ENCODE results near the gene TIAM1. TPM values are rescaled to one million over a fixed set of nuclear protein-coding genes. Genes with fewer than 3 reads are reported as not detected.
"Not testable (repeated sequence)": the region's sequence is repeated elsewhere in the genome, so short reads cannot be mapped to it uniquely, and the experiment has no call there.

TIAM1 gene
- total and polyA plus RNA-seq, 4 donors: 3.5 to 58.0 (median 11.8) TPM

- Histone ChIP-seq H3K4me3 (no peak overlapping the region), H3K4me1 (ENCODE audit: control insufficient read depth in 5 of 5, insufficient read depth in 5 of 5, low read length in 5 of 5) (peaks cover 0 to 7% (median 0%) of the 10 kb centered on the region in 5 donors), H3K9ac (ENCODE audit: insufficient read depth in 1 of 2, low read length in 2 of 2) (no peak overlapping the region), H3K27me3 (ENCODE audit: control insufficient read depth in 3 of 3, insufficient read depth in 3 of 3, low read length in 2 of 3) (no peaks in the 10 kb centered on the region), H3K27ac (ENCODE audit: low read depth in 1 of 2, low read length in 1 of 2) (no peak overlapping the region), H3K36me3 (ENCODE audit: control insufficient read depth in 4 of 4, insufficient read depth in 4 of 4, low read length in 4 of 4) (peaks cover 0 to 14% (median 5%) of the 10 kb centered on the region in 4 donors), H3K9me3 (ENCODE audit: control insufficient read depth in 4 of 4, insufficient read depth in 3 of 4, low read length in 3 of 4) (peaks cover 0 to 2% (median under 1%) of the 10 kb centered on the region in 4 donors)
- ATAC-seq (ENCODE audit: insufficient read depth, low FRiP score) (no peak), DNase-seq (no peak)
- WGBS, 2 donors: 88 to 94% methylated on average over 2 of the region's 2 CpGs
- no peak for TF ChIP-seq CTCF (IDR thresholded peaks at IDR 0.05; ENCODE audit: control extremely low read depth, extremely low read depth)
Observed at GRCh38 chr21:31234936-31235335, 109.1 kb downstream of the TIAM1 start.

- TF ChIP-seq CTCF (IDR thresholded peaks at IDR 0.05; ENCODE audit: control extremely low read depth, extremely low read depth): no peak
- DNase-seq (no peak), ATAC-seq (ENCODE audit: insufficient read depth, low FRiP score) (no peak)
- H3K36me3 ChIP-seq (ENCODE audit: control insufficient read depth in 4 of 4, insufficient read depth in 4 of 4, low read length in 4 of 4): peaks cover 0 to 12% (median 6%) of the 10 kb centered on the region in 4 donors
- WGBS, 2 donors: 90 to 92% methylated on average over 9 of the region's 9 CpGs
- H3K4me3 ChIP-seq: no peak overlapping the region
- H3K9ac ChIP-seq (ENCODE audit: insufficient read depth in 1 of 2, low read length in 2 of 2): no peak overlapping the region
- no peaks in the 10 kb centered on the region for H3K27me3 ChIP-seq (ENCODE audit: control insufficient read depth in 3 of 3, insufficient read depth in 3 of 3, low read length in 2 of 3)
- H3K27ac ChIP-seq (ENCODE audit: low read depth in 1 of 2, low read length in 1 of 2): no peak overlapping the region
- H3K9me3 ChIP-seq (ENCODE audit: control insufficient read depth in 4 of 4, insufficient read depth in 3 of 4, low read length in 3 of 4): no peaks in the 10 kb centered on the region
- peaks cover 0 to 7% (median 0%) of the 10 kb centered on the region in 5 donors for H3K4me1 ChIP-seq (ENCODE audit: control insufficient read depth in 5 of 5, insufficient read depth in 5 of 5, low read length in 5 of 5)
Observed at GRCh38 chr21:31233711-31234110, 110.3 kb downstream of the TIAM1 start.

GRCh38 chr21:31232344-31232743 lies 111.7 kb downstream of the TIAM1 start:
- ATAC-seq (ENCODE audit: insufficient read depth, low FRiP score) (no peak), DNase-seq (peak in 1 of 3 donors; percentile 16)
- Histone ChIP-seq H3K36me3 (ENCODE audit: control insufficient read depth in 4 of 4, insufficient read depth in 4 of 4, low read length in 4 of 4) (peaks cover 0 to 15% (median 7%) of the 10 kb centered on the region in 4 donors), H3K27ac (ENCODE audit: low read depth in 1 of 2, low read length in 1 of 2) (no peak overlapping the region), H3K4me3 (no peak overlapping the region), H3K4me1 (ENCODE audit: control insufficient read depth in 5 of 5, insufficient read depth in 5 of 5, low read length in 5 of 5) (peaks cover 0 to 7% (median 0%) of the 10 kb centered on the region in 5 donors), H3K27me3 (ENCODE audit: control insufficient read depth in 3 of 3, insufficient read depth in 3 of 3, low read length in 2 of 3) (no peaks in the 10 kb centered on the region), H3K9ac (ENCODE audit: insufficient read depth in 1 of 2, low read length in 2 of 2) (no peak overlapping the region), H3K9me3 (ENCODE audit: control insufficient read depth in 4 of 4, insufficient read depth in 3 of 4, low read length in 3 of 4) (no peaks in the 10 kb centered on the region)
- TF ChIP-seq CTCF (IDR thresholded peaks at IDR 0.05; ENCODE audit: control extremely low read depth, extremely low read depth): no peak
- WGBS, 2 donors: 91 to 94% methylated on average over 3 of the region's 3 CpGs

GRCh38 chr21:31230937-31231336 lies 113.1 kb downstream of the TIAM1 start:
- ATAC-seq (ENCODE audit: insufficient read depth, low FRiP score) (no peak), DNase-seq (no peak)
- no peak for TF ChIP-seq CTCF (IDR thresholded peaks at IDR 0.05; ENCODE audit: control extremely low read depth, extremely low read depth)
- no peak overlapping the region for H3K27ac ChIP-seq (ENCODE audit: low read depth in 1 of 2, low read length in 1 of 2)
- peaks cover 0 to 7% (median 0%) of the 10 kb centered on the region in 5 donors for H3K4me1 ChIP-seq (ENCODE audit: control insufficient read depth in 5 of 5, insufficient read depth in 5 of 5, low read length in 5 of 5)
- H3K36me3 ChIP-seq (ENCODE audit: control insufficient read depth in 4 of 4, insufficient read depth in 4 of 4, low read length in 4 of 4): peaks cover 0 to 18% (median 6%) of the 10 kb centered on the region in 4 donors
- no peaks in the 10 kb centered on the region for H3K27me3 ChIP-seq (ENCODE audit: control insufficient read depth in 3 of 3, insufficient read depth in 3 of 3, low read length in 2 of 3)
- no peaks in the 10 kb centered on the region for H3K9me3 ChIP-seq (ENCODE audit: control insufficient read depth in 4 of 4, insufficient read depth in 3 of 4, low read length in 3 of 4)
- no peak overlapping the region for H3K9ac ChIP-seq (ENCODE audit: insufficient read depth in 1 of 2, low read length in 2 of 2)
- no peak overlapping the region for H3K4me3 ChIP-seq
- 93 to 94% methylated on average over 6 of the region's 6 CpGs for WGBS, 2 donors

GRCh38 chr21:31228723-31229122 lies 115.3 kb downstream of the TIAM1 start:
- H3K4me1 ChIP-seq (ENCODE audit: control insufficient read depth in 5 of 5, insufficient read depth in 5 of 5, low read length in 5 of 5); DNase-seq; H3K4me3 ChIP-seq; H3K9me3 ChIP-seq (ENCODE audit: control insufficient read depth in 4 of 4, insufficient read depth in 3 of 4, low read length in 3 of 4); ATAC-seq (ENCODE audit: insufficient read depth, low FRiP score); H3K27ac ChIP-seq (ENCODE audit: low read depth in 1 of 2, low read length in 1 of 2); H3K9ac ChIP-seq (ENCODE audit: insufficient read depth in 1 of 2, low read length in 2 of 2); H3K27me3 ChIP-seq (ENCODE audit: control insufficient read depth in 3 of 3, insufficient read depth in 3 of 3, low read length in 2 of 3): not testable (repeated sequence)
- peaks cover 0 to 25% (median 7%) of the 10 kb centered on the region in 4 donors for H3K36me3 ChIP-seq (ENCODE audit: control insufficient read depth in 4 of 4, insufficient read depth in 4 of 4, low read length in 4 of 4)
- WGBS, 2 donors: 75 to 83% methylated on average over 6 of the region's 6 CpGs

Measured in lung (tissue), 12 donors.